Esophagus squamous epithelium (tissue), 5 donors: ENCODE data around the gene OPALIN. TPM values are rescaled to one million over a fixed set of nuclear protein-coding genes. Genes with fewer than 3 reads are reported as not detected.
"Not testable (repeated sequence)": the region's sequence is repeated elsewhere in the genome, so short reads cannot be mapped to it uniquely, and the experiment has no call there.

Experiments
- DNase-seq: peaks from one replicate; lab custom pipeline; 2025; lab: John Stamatoyannopoulos, UW
- H3K27ac ChIP-seq, 4 donors: fragments of 200-600 bp; sonication (generic); one replicate each; pipeline ENCODE4 v1.5.1; 2016 to 2019; ENCODE audit warnings: mild to moderate bottlenecking in 1 of 4
- H3K27me3 ChIP-seq, 4 donors: fragments of 200-600 bp; sonication (generic); 1 replicate in 3 of 4; 2 replicates in 1 of 4; pipeline versions ENCODE4 v1.5.1 to v1.6.0; 2017 to 2021; ENCODE audit warnings: antibody characterized with exemption in 1 of 4
- H3K36me3 ChIP-seq, 3 donors: fragments of 200-600 bp; sonication (generic); one replicate each; pipeline ENCODE4 v1.5.1; 2016 to 2019
- H3K4me1 ChIP-seq, 3 donors: fragments of 200-600 bp; sonication (generic); one replicate each; pipeline ENCODE4 v1.5.1; 2017 to 2019
- H3K4me3 ChIP-seq, 4 donors: fragments of 200-600 bp; sonication (generic); 1 replicate in 3 of 4; 2 replicates in 1 of 4; pipeline ENCODE4 v1.5.1; 2016 to 2019; ENCODE audit warnings: mild to moderate bottlenecking in 2 of 4, moderate library complexity in 1 of 4
- H3K9me3 ChIP-seq, 3 donors: fragments of 200-600 bp; sonication (generic); one replicate each; pipeline ENCODE4 v1.5.1; 2016 to 2019
- CTCF ChIP-seq, 6 experiments: fragments of 450-650 bp in 4 of 6; fragments of 200-600 bp in 2 of 6; sonication (generic) in 2 of 6; IDR thresholded peaks; one replicate each; pipeline ENCODE4 v1.5.1; 2016 to 2019; ENCODE audit warnings: antibody characterized with exemption in 6 of 6, mild to moderate bottlenecking in 4 of 6, moderate library complexity in 4 of 6
- POLR2A ChIP-seq, 4 donors: fragments of 450-650 bp; IDR thresholded peaks; one replicate each; pipeline ENCODE4 v1.6.1; 2017; ENCODE audit warnings: antibody characterized with exemption in 4 of 4, mild to moderate bottlenecking in 4 of 4, moderate library complexity in 3 of 4
- WGBS, 2 donors: methylation state at CpG; one replicate each; pipeline ENCODE4 v1.1.5; 2018; 5-methylcytosine and 5-hydroxymethylcytosine counted together
- intact Hi-C: fragments of 100-400 bp; cut with DNase I; formaldehyde crosslinking; loops from one replicate; pipeline ENCODE4 v1.15.0; 2022
- total RNA-seq, 4 donors: library from RNA; depleted of rRNA; stranded (reverse); fragments of >200 nt; gene quantifications; one replicate each; pipeline ENCODE4 v1.1.0, GENCODE V29; 2016
- donor health status: DM: yes; HTN: yes; CAD: no.

The OPALIN gene
- total RNA-seq, 4 donors from 2014 or later = not detected

DNA sequence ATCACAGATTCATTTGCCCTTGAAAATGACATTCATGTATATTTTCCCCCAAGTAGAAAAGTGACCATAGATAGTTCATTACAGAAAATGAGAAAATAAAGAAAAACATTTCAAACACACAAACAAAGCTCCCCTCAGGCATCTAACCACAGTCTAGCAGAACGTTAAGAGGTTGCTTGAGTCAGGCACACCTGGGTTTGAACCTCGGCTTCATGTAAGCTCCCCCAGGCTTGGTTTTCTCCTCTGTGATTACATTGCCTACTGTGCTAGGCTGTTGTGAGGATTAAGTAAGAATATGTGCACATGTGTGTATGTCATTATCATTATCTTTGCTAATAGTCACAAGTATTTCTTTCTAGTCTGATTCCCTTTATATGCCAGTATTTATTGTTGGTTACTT lies 45.5 kb downstream of the OPALIN start:
- no peaks in the 10 kb centered on the region for H3K36me3 ChIP-seq
- intact Hi-C loops = no loop called here
- peaks cover 0 to 14% (median 4%) of the 10 kb centered on the region in 3 donors for H3K4me1 ChIP-seq
- no peak overlapping the region for H3K4me3 ChIP-seq
- peaks cover 0 to 9% (median 0%) of the 10 kb centered on the region in 4 donors for H3K27me3 ChIP-seq
- DNase-seq = no peak
- no peaks in the 10 kb centered on the region for H3K9me3 ChIP-seq
- TF ChIP-seq POLR2A (IDR thresholded peaks at IDR 0.05) = no peak
- TF ChIP-seq CTCF (IDR thresholded peaks at IDR 0.05) = no peak
- no peak overlapping the region for H3K27ac ChIP-seq
- 41 to 45% methylated on average over 2 of the region's 2 CpGs for WGBS, 2 donors

- no peak for TF ChIP-seq POLR2A (IDR thresholded peaks at IDR 0.05)
- no peak for DNase-seq
- Histone ChIP-seq H3K4me1 (peaks cover 0 to 19% (median 4%) of the 10 kb centered on the region in 3 donors), H3K36me3 (no peaks in the 10 kb centered on the region), H3K9me3 (no peaks in the 10 kb centered on the region), H3K27ac (no peak overlapping the region), H3K4me3 (no peak overlapping the region), H3K27me3 (peaks cover 0 to 6% (median 0%) of the 10 kb centered on the region in 4 donors)
- intact Hi-C loops = no loop called here
- WGBS, 2 donors = 51 to 60% methylated on average over 3 of the region's 3 CpGs
Measured at GRCh38 chr10:96311180-96311715, 47.6 kb downstream of the OPALIN start.

GRCh38 chr10:96310321-96310669 lies 48.5 kb downstream of the OPALIN start:
- Histone ChIP-seq H3K4me3 (no peak overlapping the region), H3K36me3 (no peaks in the 10 kb centered on the region), H3K4me1 (peaks cover 0 to 19% (median 4%) of the 10 kb centered on the region in 3 donors), H3K27me3 (peaks cover 0 to 8% (median 0%) of the 10 kb centered on the region in 4 donors), H3K9me3 (no peaks in the 10 kb centered on the region), H3K27ac (no peak overlapping the region)
- no peak for DNase-seq
- intact Hi-C loops = no loop called here
- TF ChIP-seq POLR2A (IDR thresholded peaks at IDR 0.05) = no peak
- TF ChIP-seq CTCF (IDR thresholded peaks at IDR 0.05) = no peak
- 32 to 67% methylated on average over 1 of the region's 1 CpG for WGBS, 2 donors

- 46 to 59% methylated on average over 3 of the region's 3 CpGs for WGBS, 2 donors
Measured at GRCh38 chr10:96309628-96310320, 49.0 kb downstream of the OPALIN start.

GRCh38 chr10:96308854-96309253 lies 49.9 kb downstream of the OPALIN start:
- H3K27me3 ChIP-seq, H3K9me3 ChIP-seq, DNase-seq, H3K36me3 ChIP-seq, H3K27ac ChIP-seq, intact Hi-C loops, H3K4me3 ChIP-seq: not testable (repeated sequence)
- WGBS, 2 donors = 46 to 62% methylated on average over 2 to 4 of the region's 4 CpGs
- H3K4me1 ChIP-seq = peaks cover 0 to 19% (median 4%) of the 10 kb centered on the region in 3 donors

More at GRCh38 chr10:96309628-96310320, 49.0 kb downstream of the OPALIN start:
- Histone ChIP-seq H3K27ac (no peak overlapping the region), H3K36me3 (no peaks in the 10 kb centered on the region), H3K9me3 (no peaks in the 10 kb centered on the region), H3K27me3 (peaks cover 0 to 8% (median 0%) of the 10 kb centered on the region in 4 donors), H3K4me1 (peaks cover 0 to 19% (median 4%) of the 10 kb centered on the region in 3 donors), H3K4me3 (no peak overlapping the region)
- DNase-seq = no peak
- TF ChIP-seq CTCF (IDR thresholded peaks at IDR 0.05) (no peak), POLR2A (IDR thresholded peaks at IDR 0.05) (no peak)
- intact Hi-C loops = no loop called here

DNA sequence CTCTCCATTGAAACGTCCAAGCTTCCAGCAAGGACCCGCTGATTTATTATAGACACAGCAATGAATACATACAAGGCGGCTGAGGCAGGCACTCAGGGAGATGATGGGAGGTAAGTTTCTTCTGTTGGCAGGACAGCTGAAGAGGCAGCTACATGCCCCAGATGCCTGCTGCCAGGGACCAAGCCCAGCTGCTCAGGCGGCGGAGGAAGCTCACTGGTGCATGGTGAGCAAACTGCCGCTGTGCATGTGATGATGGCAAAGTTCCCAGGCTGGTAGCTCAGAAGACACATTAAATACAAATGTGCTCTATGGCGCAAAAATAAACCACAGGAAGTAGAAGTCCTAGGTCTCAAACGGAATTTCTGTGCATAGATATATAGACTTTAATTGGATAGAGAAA lies 52.3 kb downstream of the OPALIN start:
- no peak for DNase-seq
- intact Hi-C loops = no loop called here
- H3K27ac ChIP-seq = no peak overlapping the region
- peaks cover 0 to 24% (median 0%) of the 10 kb centered on the region in 4 donors for H3K27me3 ChIP-seq
- no peaks in the 10 kb centered on the region for H3K36me3 ChIP-seq
- H3K4me3 ChIP-seq = no peak overlapping the region
- peaks cover 0 to 19% (median 4%) of the 10 kb centered on the region in 3 donors for H3K4me1 ChIP-seq
- WGBS, 2 donors = 13 to 26% methylated on average over 8 of the region's 8 CpGs
- no peaks in the 10 kb centered on the region for H3K9me3 ChIP-seq
- no peak for TF ChIP-seq CTCF (IDR thresholded peaks at IDR 0.05)
- TF ChIP-seq POLR2A (IDR thresholded peaks at IDR 0.05) = no peak
